GM12878 (cell line): Measurements from ENCODE around the gene TMEM132C.

Experiments used
- CEBPB ChIP-seq, 2 experiments: fragments of 150-350 bp in 1 of 2; IDR thresholded peaks; 2 replicates each; pipeline ENCODE4 v1.6.1; 2012 to 2014; ENCODE audit warnings: low read depth in 2 of 2, low read length in 2 of 2, borderline replicate concordance in 1 of 2, inconsistent platforms in 1 of 2
- EZH2 ChIP-seq: IDR thresholded peaks from 2 replicates; pipeline ENCODE4 v1.6.1; 2012; ENCODE audit warnings: low read depth, mild to moderate bottlenecking, control low read depth, inconsistent platforms, low read length, borderline replicate concordance; ENCODE audit not compliant: control insufficient read depth
- JUND ChIP-seq: IDR thresholded peaks from 2 replicates; pipeline ENCODE4 v1.6.1; 2012; ENCODE audit warnings: low read depth, mild to moderate bottlenecking, low read length, improper control_type of control experiment, moderate library complexity
- POLR2A ChIP-seq: IDR thresholded peaks from 2 replicates; pipeline ENCODE4 v1.6.1; 2011; ENCODE audit warnings: low read depth, mild to moderate bottlenecking, low read length
- SIN3A ChIP-seq: IDR thresholded peaks from 2 replicates; pipeline ENCODE4 v1.6.1; 2012; ENCODE audit warnings: low read depth, low read length, improper control_type of control experiment
- TAF1 ChIP-seq: IDR thresholded peaks from 2 replicates; pipeline ENCODE4 v1.6.1; 2011; ENCODE audit warnings: mild to moderate bottlenecking, low read depth, low read length, borderline replicate concordance
- YY1 ChIP-seq: IDR thresholded peaks from 2 replicates; pipeline ENCODE4 v1.6.1; 2011; ENCODE audit warnings: low read depth, mild to moderate bottlenecking, low read length
- TF ChIP-seq, protein P1 (sequence below), 3 experiments: IDR thresholded peaks in 2 of 3; conservative IDR thresholded peaks in 1 of 3; 2 replicates each; pipeline ENCODE4 v1.5.1; 2011; ENCODE audit warnings: low read depth in 3 of 3, low read length in 3 of 3, mild to moderate bottlenecking in 3 of 3, control low read depth in 2 of 3, moderate library complexity in 2 of 3, inconsistent platforms in 1 of 3, mixed read lengths in 1 of 3; ENCODE audit not compliant: control insufficient read depth in 2 of 3, insufficient read depth in 1 of 3; ENCODE audit errors: extremely low read depth in 1 of 3
- TF ChIP-seq, protein P2 (sequence below): IDR thresholded peaks from 2 replicates; pipeline ENCODE4 v1.6.1; 2011; ENCODE audit warnings: mild to moderate bottlenecking, low read depth, low read length, moderate library complexity; ENCODE audit not compliant: insufficient replicate concordance
- TF ChIP-seq, protein P3 (sequence below): fragments of 450-650 bp; IDR thresholded peaks from 2 replicates; pipeline ENCODE4 v1.6.1; 2017; ENCODE audit warnings: antibody characterized with exemption, mild to moderate bottlenecking, moderate library complexity

DNA sequence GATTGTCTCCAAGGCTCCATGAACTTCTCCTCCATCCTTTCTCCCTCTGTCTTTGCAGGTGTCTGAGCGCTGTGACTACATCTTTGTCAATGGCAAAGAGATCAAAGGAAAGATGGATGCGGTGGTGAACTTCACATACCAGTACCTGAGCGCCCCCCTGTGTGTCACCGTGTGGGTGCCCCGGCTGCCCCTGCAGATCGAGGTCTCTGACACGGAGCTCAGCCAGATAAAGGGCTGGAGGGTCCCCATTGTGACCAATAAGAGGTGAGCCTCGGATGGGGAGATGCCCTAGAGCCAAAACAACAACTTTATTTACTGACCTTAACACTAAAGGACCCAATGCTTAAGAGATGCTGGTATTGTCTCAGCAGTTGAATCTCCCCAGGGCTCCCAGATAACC is 426.8 kb downstream of the TMEM132C start:
- TF ChIP-seq SIN3A: no peak
- no peak for TF ChIP-seq TAF1
- no peak for TF ChIP-seq JUND
- TF ChIP-seq, protein P1, sequence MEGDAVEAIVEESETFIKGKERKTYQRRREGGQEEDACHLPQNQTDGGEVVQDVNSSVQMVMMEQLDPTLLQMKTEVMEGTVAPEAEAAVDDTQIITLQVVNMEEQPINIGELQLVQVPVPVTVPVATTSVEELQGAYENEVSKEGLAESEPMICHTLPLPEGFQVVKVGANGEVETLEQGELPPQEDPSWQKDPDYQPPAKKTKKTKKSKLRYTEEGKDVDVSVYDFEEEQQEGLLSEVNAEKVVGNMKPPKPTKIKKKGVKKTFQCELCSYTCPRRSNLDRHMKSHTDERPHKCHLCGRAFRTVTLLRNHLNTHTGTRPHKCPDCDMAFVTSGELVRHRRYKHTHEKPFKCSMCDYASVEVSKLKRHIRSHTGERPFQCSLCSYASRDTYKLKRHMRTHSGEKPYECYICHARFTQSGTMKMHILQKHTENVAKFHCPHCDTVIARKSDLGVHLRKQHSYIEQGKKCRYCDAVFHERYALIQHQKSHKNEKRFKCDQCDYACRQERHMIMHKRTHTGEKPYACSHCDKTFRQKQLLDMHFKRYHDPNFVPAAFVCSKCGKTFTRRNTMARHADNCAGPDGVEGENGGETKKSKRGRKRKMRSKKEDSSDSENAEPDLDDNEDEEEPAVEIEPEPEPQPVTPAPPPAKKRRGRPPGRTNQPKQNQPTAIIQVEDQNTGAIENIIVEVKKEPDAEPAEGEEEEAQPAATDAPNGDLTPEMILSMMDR (IDR thresholded peaks at IDR 0.05 in 2 of 3, conservative IDR thresholded peaks at IDR 0.05 in 1 of 3; ENCODE audit: control insufficient read depth in 2 of 3, extremely low read depth in 1 of 3, insufficient read depth in 1 of 3, low read depth in 3 of 3, low read length in 3 of 3): no peak
- TF ChIP-seq, protein P2, sequence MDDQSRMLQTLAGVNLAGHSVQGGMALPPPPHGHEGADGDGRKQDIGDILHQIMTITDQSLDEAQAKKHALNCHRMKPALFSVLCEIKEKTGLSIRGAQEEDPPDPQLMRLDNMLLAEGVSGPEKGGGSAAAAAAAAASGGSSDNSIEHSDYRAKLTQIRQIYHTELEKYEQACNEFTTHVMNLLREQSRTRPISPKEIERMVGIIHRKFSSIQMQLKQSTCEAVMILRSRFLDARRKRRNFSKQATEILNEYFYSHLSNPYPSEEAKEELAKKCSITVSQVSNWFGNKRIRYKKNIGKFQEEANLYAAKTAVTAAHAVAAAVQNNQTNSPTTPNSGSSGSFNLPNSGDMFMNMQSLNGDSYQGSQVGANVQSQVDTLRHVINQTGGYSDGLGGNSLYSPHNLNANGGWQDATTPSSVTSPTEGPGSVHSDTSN: no peak
- TF ChIP-seq POLR2A: no peak
- TF ChIP-seq, protein P3, sequence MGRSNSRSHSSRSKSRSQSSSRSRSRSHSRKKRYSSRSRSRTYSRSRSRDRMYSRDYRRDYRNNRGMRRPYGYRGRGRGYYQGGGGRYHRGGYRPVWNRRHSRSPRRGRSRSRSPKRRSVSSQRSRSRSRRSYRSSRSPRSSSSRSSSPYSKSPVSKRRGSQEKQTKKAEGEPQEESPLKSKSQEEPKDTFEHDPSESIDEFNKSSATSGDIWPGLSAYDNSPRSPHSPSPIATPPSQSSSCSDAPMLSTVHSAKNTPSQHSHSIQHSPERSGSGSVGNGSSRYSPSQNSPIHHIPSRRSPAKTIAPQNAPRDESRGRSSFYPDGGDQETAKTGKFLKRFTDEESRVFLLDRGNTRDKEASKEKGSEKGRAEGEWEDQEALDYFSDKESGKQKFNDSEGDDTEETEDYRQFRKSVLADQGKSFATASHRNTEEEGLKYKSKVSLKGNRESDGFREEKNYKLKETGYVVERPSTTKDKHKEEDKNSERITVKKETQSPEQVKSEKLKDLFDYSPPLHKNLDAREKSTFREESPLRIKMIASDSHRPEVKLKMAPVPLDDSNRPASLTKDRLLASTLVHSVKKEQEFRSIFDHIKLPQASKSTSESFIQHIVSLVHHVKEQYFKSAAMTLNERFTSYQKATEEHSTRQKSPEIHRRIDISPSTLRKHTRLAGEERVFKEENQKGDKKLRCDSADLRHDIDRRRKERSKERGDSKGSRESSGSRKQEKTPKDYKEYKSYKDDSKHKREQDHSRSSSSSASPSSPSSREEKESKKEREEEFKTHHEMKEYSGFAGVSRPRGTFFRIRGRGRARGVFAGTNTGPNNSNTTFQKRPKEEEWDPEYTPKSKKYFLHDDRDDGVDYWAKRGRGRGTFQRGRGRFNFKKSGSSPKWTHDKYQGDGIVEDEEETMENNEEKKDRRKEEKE: no peak
- no peak for TF ChIP-seq YY1
- no peak for TF ChIP-seq CEBPB (IDR thresholded peaks at IDR 0.05; ENCODE audit: borderline replicate concordance in 1 of 2, low read depth in 2 of 2, low read length in 2 of 2)
- TF ChIP-seq EZH2: no peak
